Keratinocyte (primary cell): Measurements from ENCODE around the gene P4HA3. TPM values are rescaled to one million over a fixed set of nuclear protein-coding genes. Genes with fewer than 3 reads are reported as not detected.

ENCODE experiments used
- DNase-seq: peaks from one replicate; pipeline ENCODE4 v3.0.0-alpha.2; 2011; ENCODE audit warnings: low read depth, missing footprints, low spot score
- FAIRE-seq: peaks from 2 replicates; lab custom pipeline; 2011; peaks lifted over from hg19 to GRCh38; lab: Jason Lieb, UNC
- H2AFZ ChIP-seq: 2 replicates; pipeline ENCODE4 v1.6.0; 2012; ENCODE audit warnings: low read length, control low read depth, inconsistent platforms; ENCODE audit not compliant: control insufficient read depth
- H3K27ac ChIP-seq: 2 replicates; pipeline ENCODE4 v1.5.1; 2011; ENCODE audit warnings: low read length; ENCODE audit not compliant: control insufficient read depth, insufficient read depth
- H3K27me3 ChIP-seq: 3 replicates; pipeline ENCODE4 v1.6.0; 2011; ENCODE audit warnings: low read length; ENCODE audit not compliant: control insufficient read depth, insufficient read depth; ENCODE audit errors: extremely low read depth
- H3K36me3 ChIP-seq, 2 experiments: 2 replicates in 1 of 2; 3 replicates in 1 of 2; pipeline ENCODE4 v1.5.1; 2011; ENCODE audit warnings: low read length in 2 of 2, mild to moderate bottlenecking in 1 of 2; ENCODE audit not compliant: control insufficient read depth in 2 of 2, insufficient read depth in 2 of 2; ENCODE audit errors: extremely low read depth in 1 of 2
- H3K4me1 ChIP-seq: 3 replicates; pipeline ENCODE4 v1.5.1; 2011; ENCODE audit warnings: low read length; ENCODE audit not compliant: control insufficient read depth, insufficient read depth; ENCODE audit errors: extremely low read depth
- H3K4me2 ChIP-seq: 3 replicates; pipeline ENCODE4 v1.6.0; 2011; ENCODE audit warnings: low read depth, low read length; ENCODE audit not compliant: control insufficient read depth, insufficient read depth; ENCODE audit errors: extremely low read depth
- H3K4me3 ChIP-seq, 3 experiments: fragments of 200-600 bp in 1 of 3; sonication (generic) in 1 of 3; 2 replicates in 2 of 3; 3 replicates in 1 of 3; pipeline ENCODE4 v1.5.1; 2011 to 2016; ENCODE audit warnings: low read length in 3 of 3, mild to moderate bottlenecking in 3 of 3, control low read depth in 2 of 3, inconsistent platforms in 1 of 3, low read depth in 1 of 3, mixed read lengths in 1 of 3, mixed run types in 1 of 3, moderate library complexity in 1 of 3; ENCODE audit not compliant: control insufficient read depth in 2 of 3, insufficient read depth in 2 of 3; ENCODE audit errors: extremely low read depth in 1 of 3
- H3K79me2 ChIP-seq: 2 replicates; pipeline ENCODE4 v1.6.0; 2012; ENCODE audit warnings: low read length; ENCODE audit not compliant: control insufficient read depth, insufficient read depth
- H3K9ac ChIP-seq: 3 replicates; pipeline ENCODE4 v1.6.0; 2011; ENCODE audit warnings: low read length; ENCODE audit not compliant: control insufficient read depth, insufficient read depth; ENCODE audit errors: extremely low read depth
- H3K9me1 ChIP-seq: 3 replicates; pipeline ENCODE4 v1.6.0; 2011; ENCODE audit warnings: low read length; ENCODE audit not compliant: control insufficient read depth, insufficient read depth; ENCODE audit errors: extremely low read depth
- H3K9me3 ChIP-seq: 2 replicates; pipeline ENCODE4 v1.5.1; 2012; ENCODE audit warnings: low read depth, low read length; ENCODE audit not compliant: control insufficient read depth
- H4K20me1 ChIP-seq: 3 replicates; pipeline ENCODE4 v1.6.0; 2011; ENCODE audit warnings: low read length; ENCODE audit not compliant: control insufficient read depth, insufficient read depth; ENCODE audit errors: extremely low read depth
- CTCF ChIP-seq, 3 experiments: IDR thresholded peaks in 1 of 3; conservative IDR thresholded peaks in 1 of 3; optimal IDR thresholded peaks in 1 of 3; 2 replicates in 2 of 3; 3 replicates in 1 of 3; pipeline versions ENCODE3 to v1.5.1; 2011; ENCODE audit warnings: low read length in 3 of 3, mild to moderate bottlenecking in 3 of 3, moderate library complexity in 2 of 3, control low read depth in 1 of 3, inconsistent platforms in 1 of 3; ENCODE audit not compliant: insufficient read depth in 2 of 3; ENCODE audit errors: extremely low read depth in 1 of 3
- EZH2 ChIP-seq: IDR thresholded peaks from one replicate; pipeline ENCODE4 v1.6.1; 2012; ENCODE audit warnings: inconsistent platforms, mild to moderate bottlenecking, low read length, moderate library complexity
- dilution Hi-C: fragments of 300-500 bp; cut with MboI; formaldehyde crosslinking; loops from one replicate; pipeline ENCODE4 v1.7.0; 2020; ENCODE audit warnings: low sequenced_read_pairs; ENCODE audit not compliant: extremely low pct_ligation_motif_present
- polyA minus RNA-seq, 3 experiments: library from RNA; depleted of rRNA, polyadenylated mRNA; stranded (reverse); fragments of >200 nt; gene quantifications; 1 replicate in 1 of 3; 2 replicates in 1 of 3; 3 replicates in 1 of 3; pipeline ENCODE4 v1.2.3, GENCODE V29; 2011
- polyA plus RNA-seq, 5 experiments: library from polyadenylated mRNA; depleted of rRNA in 3 of 5; stranded (reverse) in 3 of 5; stranded (forward) in 1 of 5; unstranded in 1 of 5; fragments of >200 nt; gene quantifications; 1 replicate in 1 of 5; 2 replicates in 3 of 5; 3 replicates in 1 of 5; pipeline versions ENCODE4 v1.2.1 to v1.2.3, GENCODE V29; 2011 to 2012; ENCODE audit warnings: missing spikeins in 2 of 5, low read depth in 1 of 5, low replicate concordance in 1 of 5

The P4HA3 gene
- polyA plus RNA-seq (0.09 to 0.41 TPM (median 0.14 TPM) in 3 replicates), polyA minus RNA-seq (0.13 to 0.52 TPM in 2 of 3 replicates, not detected in the other)
- polyA plus RNA-seq (2011; ENCODE audit: low read depth), result not detected
- 0.06 and 0.12 TPM in 2 replicates for polyA plus RNA-seq (2011; cell fraction: cytosol; rRNA removed)
- 0.45 and 0.52 TPM in 2 replicates for polyA plus RNA-seq (2011; cell fraction: nucleus; rRNA removed)
- 0.08 and 0.21 TPM in 2 replicates for polyA plus RNA-seq (2012; ENCODE audit: low replicate concordance)
- polyA minus RNA-seq (2011; cell fraction: cytosol; rRNA and poly(A)+ RNA removed), result not detected
- 0.31 and 0.42 TPM in 2 replicates for polyA minus RNA-seq (2011; cell fraction: nucleus; rRNA and poly(A)+ RNA removed)

- Histone ChIP-seq H3K27ac (no peak within 1 kb of the TSS), H2AFZ (peak within 1 kb of the TSS; percentile 60), H3K4me3 (peak within 1 kb of the TSS; percentile 33 to 58 (median 54)), H3K9me3 (no peaks in the 10 kb centered on the region), H3K9ac (no peak within 1 kb of the TSS), H4K20me1 (no peaks in the 10 kb centered on the region), H3K36me3 (no peaks in the 10 kb centered on the region), H3K9me1 (no peaks in the 10 kb centered on the region), H3K4me2 (peak within 1 kb of the TSS; percentile 80), H3K4me1 (peaks cover 6% of the 10 kb centered on the region), H3K27me3 (peaks cover 3% of the 10 kb centered on the region), H3K79me2 (no peaks in the 10 kb centered on the region)
- TF ChIP-seq EZH2, result no peak
- TF ChIP-seq CTCF (optimal IDR thresholded peaks at IDR 0.05 in 1 of 3, IDR thresholded peaks at IDR 0.05 in 1 of 3, conservative IDR thresholded peaks at IDR 0.05 in 1 of 3; ENCODE audit: extremely low read depth in 1 of 3, insufficient read depth in 2 of 3, low read length in 3 of 3), result peak in 1 of 3 experiments; percentile 31
- no peak for DNase-seq
- dilution Hi-C loops, result no loop called here
- FAIRE-seq, result no peak
These were observed at the start of gene P4HA3 for GRCh38 chr11:74311352-74311926. Gene P4HA3, minus strand, starts transcription at chr11:74311640. Its CDS starts 29 bp downstream, at chr11:74311611.

- no peak overlapping the region for H3K4me3 ChIP-seq
- no peak overlapping the region for H3K4me2 ChIP-seq
- TF ChIP-seq EZH2 (no peak), CTCF (optimal IDR thresholded peaks at IDR 0.05 in 1 of 3, IDR thresholded peaks at IDR 0.05 in 1 of 3, conservative IDR thresholded peaks at IDR 0.05 in 1 of 3; ENCODE audit: extremely low read depth in 1 of 3, insufficient read depth in 2 of 3, low read length in 3 of 3) (no peak)
- no peaks in the 10 kb centered on the region for H3K9me1 ChIP-seq
- H3K27ac ChIP-seq, result no peak overlapping the region
- dilution Hi-C loops, result no loop called here
- H3K36me3 ChIP-seq, result peaks cover 0 to 2% of the 10 kb centered on the region in 2 experiments
- no peaks in the 10 kb centered on the region for H3K79me2 ChIP-seq
- H3K4me1 ChIP-seq, result no peaks in the 10 kb centered on the region
- no peak overlapping the region for H3K9ac ChIP-seq
- H3K9me3 ChIP-seq, result no peaks in the 10 kb centered on the region
- H2AFZ ChIP-seq, result no peak overlapping the region
- no peaks in the 10 kb centered on the region for H3K27me3 ChIP-seq
- no peaks in the 10 kb centered on the region for H4K20me1 ChIP-seq
- DNase-seq (no peak), FAIRE-seq (no peak)
These were observed 46.0 kb upstream of the P4HA3 start for GRCh38 chr11:74357449-74357848.
